HS-27A (cell line): Measurements from ENCODE around the gene PSD.

ENCODE experiments used
- DNase-seq: peaks from one replicate; pipeline ENCODE4 v3.0.0-alpha.2; 2012; ENCODE audit warnings: low read depth, missing footprints

PSD gene

GRCh38 chr10:102389894-102390293 lies 28.7 kb downstream of the PSD start:
- DNase-seq, result no peak

- no peak for DNase-seq
These were observed 33.8 kb downstream of the PSD start for GRCh38 chr10:102384606-102385429.

- DNase-seq, result no peak
These were observed 34.5 kb downstream of the PSD start for GRCh38 chr10:102384053-102384452.

GRCh38 chr10:102382871-102383270 lies 35.7 kb downstream of the PSD start:
- no peak for DNase-seq

GRCh38 chr10:102381983-102382382 lies 36.6 kb downstream of the PSD start:
- DNase-seq, result no peak

- DNase-seq, result no peak
These were observed 39.2 kb downstream of the PSD start for GRCh38 chr10:102379383-102379782.

- no peak for DNase-seq
These were observed 41.7 kb downstream of the PSD start for GRCh38 chr10:102376901-102377300.

- no peak for DNase-seq
These were observed 42.7 kb downstream of the PSD start for GRCh38 chr10:102375867-102376266.

- no peak for DNase-seq
These were observed 43.3 kb downstream of the PSD start for GRCh38 chr10:102375250-102375649.

GRCh38 chr10:102371295-102371694 lies 47.3 kb downstream of the PSD start:
- no peak for DNase-seq

- no peak for DNase-seq
These were observed 50.5 kb downstream of the PSD start for GRCh38 chr10:102368077-102368476.

- no peak for DNase-seq
These were observed 51.1 kb downstream of the PSD start for GRCh38 chr10:102367441-102367840.

GRCh38 chr10:102358712-102359382 lies 59.7 kb downstream of the PSD start:
- DNase-seq, result no peak

GRCh38 chr10:102354451-102354850 lies 64.1 kb downstream of the PSD start:
- DNase-seq, result no peak
